ENCODE results near the gene SLC39A6. TPM values are rescaled to one million over a fixed set of nuclear protein-coding genes. Genes with fewer than 3 reads are reported as not detected.

SLC39A6 gene
- total RNA-seq, 2 experiments from 2014 or later: 23.9 to 28.6 TPM

DNA sequence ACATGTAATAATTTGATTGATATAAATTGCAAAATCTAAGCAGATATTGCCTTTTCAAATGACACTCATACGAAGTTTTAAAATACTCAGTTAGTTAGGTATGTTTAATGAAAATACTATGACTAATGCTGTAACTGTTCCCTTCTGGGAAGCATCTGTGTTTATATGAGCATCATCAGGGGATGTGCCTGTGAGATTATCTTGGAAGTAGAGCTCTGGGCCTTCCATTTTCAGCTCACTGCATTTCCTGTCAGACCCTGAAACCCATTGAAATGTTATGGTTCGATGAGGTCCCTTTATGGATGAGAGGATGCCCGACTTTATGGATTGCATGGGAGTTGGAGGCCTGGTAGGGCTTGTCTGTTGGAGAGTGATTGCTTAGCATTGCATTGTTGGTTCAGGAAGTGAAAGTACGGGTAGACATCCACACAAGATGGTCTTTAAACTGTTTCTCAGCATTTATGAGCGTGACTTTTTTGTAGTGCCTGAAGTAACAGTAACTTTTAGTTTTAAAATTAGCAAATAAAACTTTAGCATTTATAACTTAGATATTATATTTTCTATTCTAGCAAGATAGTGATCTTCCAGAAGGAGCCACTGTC, 29.2 kb upstream of the SLC39A6 start:
- DNase-seq (no peak), ATAC-seq (no peak)
- no peak overlapping the region for H3K4me3 Mint-ChIP-seq
- no peaks in the 10 kb centered on the region for H3K9me3 Mint-ChIP-seq (ENCODE audit: low read depth)
- POLR2A ChIA-PET: no interaction called here
- peaks cover 18% of the 10 kb centered on the region for H3K4me1 Mint-ChIP-seq
- no peaks in the 10 kb centered on the region for H3K27me3 Mint-ChIP-seq
- H3K27ac Mint-ChIP-seq: no peak overlapping the region
- intact Hi-C loops (cut with DNase I, micrococcal nuclease): no loop called here
- CTCF ChIA-PET: no interaction called here
- H3K36me3 Mint-ChIP-seq (ENCODE audit: low read depth): peaks cover 58% of the 10 kb centered on the region

DNA sequence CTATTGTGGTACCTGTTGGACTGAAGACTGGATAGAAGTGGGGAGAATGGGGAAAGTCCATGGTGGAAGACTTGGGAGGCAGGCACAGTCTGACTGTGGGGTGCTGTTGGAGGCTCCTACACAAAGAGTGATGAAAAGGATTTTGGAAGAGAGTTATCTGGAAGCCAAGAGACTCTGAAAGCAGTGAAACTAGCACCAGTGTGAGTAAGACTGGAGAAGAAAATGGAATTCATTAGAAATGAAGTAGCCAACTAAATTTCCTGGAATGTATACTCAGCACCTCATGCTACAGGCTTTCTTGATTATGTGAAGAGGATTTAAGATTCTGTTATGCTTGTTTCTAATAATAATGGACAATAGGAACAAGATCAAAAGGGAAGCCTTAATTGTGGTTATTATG, 28.3 kb upstream of the SLC39A6 start:
- no peaks in the 10 kb centered on the region for H3K9me3 Mint-ChIP-seq (ENCODE audit: low read depth)
- CTCF ChIA-PET: interaction anchor here (1.2 kb wide), 1 partner anchor 11 kb away, joined by 7 read pairs; no protein-coding TSS in a partner anchor
- H3K4me3 Mint-ChIP-seq: no peak overlapping the region
- H3K27me3 Mint-ChIP-seq: no peaks in the 10 kb centered on the region
- H3K27ac Mint-ChIP-seq: peak overlapping the region; percentile 63
- peaks cover 61% of the 10 kb centered on the region for H3K36me3 Mint-ChIP-seq (ENCODE audit: low read depth)
- POLR2A ChIA-PET: no interaction called here
- intact Hi-C loops (cut with DNase I, micrococcal nuclease): no loop called here
- ATAC-seq (no peak), DNase-seq (no peak)
- peaks cover 21% of the 10 kb centered on the region for H3K4me1 Mint-ChIP-seq

DNA sequence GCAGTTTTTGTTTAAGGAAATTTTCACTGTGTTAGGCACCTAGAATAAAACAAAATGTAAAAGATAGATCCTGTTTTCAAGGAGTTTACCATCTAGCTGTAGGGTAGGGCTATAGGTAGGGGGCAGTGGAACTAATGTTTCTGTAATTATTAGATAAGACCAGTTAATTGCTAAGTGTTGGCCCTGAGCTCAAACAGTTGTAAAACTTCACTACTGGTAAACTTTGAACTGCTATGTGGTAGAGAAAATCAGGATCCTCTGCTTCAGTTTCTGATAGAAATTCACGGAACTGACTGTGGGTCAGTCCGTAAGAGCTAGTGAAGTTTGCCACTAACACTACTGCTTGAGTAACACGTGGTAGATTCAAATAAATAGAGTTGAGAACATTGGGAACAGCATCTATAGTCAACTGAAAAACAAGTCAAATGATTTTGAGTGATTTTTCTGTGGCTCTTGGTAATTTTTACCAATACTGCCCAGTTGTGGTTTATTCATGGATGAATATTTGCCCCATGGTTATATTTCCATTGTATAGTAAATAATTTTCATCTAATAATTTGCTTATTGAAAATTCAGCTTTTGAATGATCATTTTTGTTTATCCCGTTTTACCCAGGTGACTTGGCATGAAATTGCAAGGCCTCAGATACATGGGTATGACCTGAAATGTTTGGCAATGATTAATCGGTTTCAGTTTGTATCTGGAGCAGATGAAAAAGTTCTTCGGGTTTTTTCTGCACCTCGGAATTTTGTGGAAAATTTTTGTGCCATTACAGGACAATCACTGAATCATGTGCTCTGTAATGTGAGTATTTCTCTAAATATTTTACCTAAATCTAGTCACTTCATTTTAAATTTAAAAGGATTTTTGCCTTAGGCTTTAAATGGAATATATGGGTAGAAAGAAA, 27.0 kb upstream of the SLC39A6 start:
- Mint-ChIP-seq H3K27ac (no peak overlapping the region), H3K4me3 (no peak overlapping the region), H3K36me3 (ENCODE audit: low read depth) (peaks cover 58% of the 10 kb centered on the region), H3K4me1 (peaks cover 19% of the 10 kb centered on the region), H3K9me3 (ENCODE audit: low read depth) (no peaks in the 10 kb centered on the region), H3K27me3 (no peaks in the 10 kb centered on the region)
- DNase-seq (no peak), ATAC-seq (no peak)
- intact Hi-C loops (cut with DNase I, micrococcal nuclease): no loop called here
- ChIA-PET POLR2A (no interaction called here), CTCF (interaction anchor here (0.6 to 1.5 kb wide), 6 partner anchors 10 to 651 kb away, joined by 3 to 7 read pairs (median 4); no protein-coding TSS in a partner anchor)

DNA sequence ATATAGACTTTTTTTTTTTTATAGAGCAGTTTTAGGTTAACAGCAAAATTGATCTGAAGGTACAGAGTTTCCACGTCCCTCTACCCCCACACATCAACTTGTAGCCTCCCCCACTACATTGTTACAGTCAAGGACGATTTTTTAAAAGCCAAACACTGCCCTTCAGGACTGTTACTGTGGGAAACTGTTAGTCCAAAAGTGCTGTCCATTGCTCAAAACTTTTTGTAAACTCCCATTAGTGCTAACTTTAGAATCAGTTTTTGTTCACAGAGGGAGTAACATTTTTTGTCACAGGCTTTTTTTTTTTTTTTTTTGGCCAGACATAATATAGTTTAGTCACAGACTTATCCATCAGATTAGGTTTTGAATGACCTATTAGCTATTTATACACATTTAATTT, 24.6 kb upstream of the SLC39A6 start:
- ChIA-PET POLR2A (interaction anchor here (0.7 kb wide), 1 partner anchor 132 kb away, joined by 7 read pairs; no protein-coding TSS in a partner anchor), CTCF (no interaction called here)
- ATAC-seq (no peak), DNase-seq (no peak)
- Mint-ChIP-seq H3K9me3 (ENCODE audit: low read depth) (no peaks in the 10 kb centered on the region), H3K4me3 (no peak overlapping the region), H3K27ac (no peak overlapping the region), H3K36me3 (ENCODE audit: low read depth) (peaks cover 62% of the 10 kb centered on the region), H3K4me1 (peaks cover 9% of the 10 kb centered on the region), H3K27me3 (no peaks in the 10 kb centered on the region)
- intact Hi-C loops (cut with DNase I, micrococcal nuclease): no loop called here

DNA sequence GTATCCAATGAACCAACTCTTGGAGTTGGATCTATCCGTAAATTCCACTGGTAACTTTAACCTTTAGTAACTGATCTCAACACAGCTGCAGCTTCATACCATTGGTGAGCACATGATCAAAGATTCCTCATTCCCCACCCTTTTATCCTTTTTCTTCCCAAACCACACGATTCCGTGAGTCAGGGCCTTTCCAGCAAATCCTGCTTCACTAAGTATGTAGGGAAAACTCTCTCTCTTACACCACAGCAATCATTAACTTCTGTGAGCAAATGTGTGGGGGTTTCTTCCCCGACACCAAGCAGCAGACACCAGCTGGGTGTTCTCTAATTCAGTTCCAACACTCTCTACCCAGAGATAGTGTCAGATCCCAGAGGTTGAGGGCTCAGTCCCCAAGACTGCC, 24.1 kb upstream of the SLC39A6 start:
- no peaks in the 10 kb centered on the region for H3K9me3 Mint-ChIP-seq (ENCODE audit: low read depth)
- no peak overlapping the region for H3K27ac Mint-ChIP-seq
- no peak overlapping the region for H3K4me3 Mint-ChIP-seq
- CTCF ChIA-PET: no interaction called here
- no peak for DNase-seq
- no peaks in the 10 kb centered on the region for H3K27me3 Mint-ChIP-seq
- peaks cover 62% of the 10 kb centered on the region for H3K36me3 Mint-ChIP-seq (ENCODE audit: low read depth)
- peaks cover 7% of the 10 kb centered on the region for H3K4me1 Mint-ChIP-seq
- intact Hi-C loops (cut with DNase I, micrococcal nuclease): no loop called here
- ATAC-seq: no peak
- POLR2A ChIA-PET: no interaction called here

DNA sequence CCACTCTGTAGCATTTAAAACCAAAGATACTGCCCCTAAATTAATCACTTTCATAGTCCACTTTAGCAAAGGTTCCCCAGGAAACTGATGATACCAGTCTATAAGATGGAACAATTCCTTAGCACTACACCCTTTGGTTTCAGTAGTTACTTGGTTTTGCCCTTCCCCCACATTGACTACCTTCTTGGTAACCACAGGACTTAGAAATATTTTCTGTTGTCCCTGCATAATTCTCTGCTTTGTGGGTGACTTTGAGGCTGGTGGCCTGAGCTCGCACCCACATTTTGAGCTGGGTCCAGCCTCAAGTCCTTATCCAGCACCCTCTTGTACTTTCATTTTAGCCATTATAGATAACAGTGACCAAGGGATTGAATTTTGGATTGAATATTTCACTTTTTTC, 23.6 kb upstream of the SLC39A6 start:
- Mint-ChIP-seq H3K4me3 (no peak overlapping the region), H3K27me3 (no peaks in the 10 kb centered on the region), H3K36me3 (ENCODE audit: low read depth) (peaks cover 64% of the 10 kb centered on the region), H3K4me1 (peaks cover 7% of the 10 kb centered on the region), H3K9me3 (ENCODE audit: low read depth) (no peaks in the 10 kb centered on the region), H3K27ac (no peak overlapping the region)
- no peak for DNase-seq
- no peak for ATAC-seq
- ChIA-PET POLR2A (no interaction called here), CTCF (no interaction called here)
- intact Hi-C loops (cut with DNase I, micrococcal nuclease): no loop called here

- intact Hi-C loops (cut with DNase I, micrococcal nuclease): no loop called here
- ATAC-seq: no peak
- Mint-ChIP-seq H3K9me3 (ENCODE audit: low read depth) (no peaks in the 10 kb centered on the region), H3K36me3 (ENCODE audit: low read depth) (peaks cover 70% of the 10 kb centered on the region), H3K27ac (no peak overlapping the region), H3K27me3 (no peaks in the 10 kb centered on the region), H3K4me3 (no peak overlapping the region), H3K4me1 (peaks cover 3% of the 10 kb centered on the region)
- CTCF ChIA-PET: interaction anchor here (1.1 to 1.4 kb wide), 3 partner anchors 10 to 54 kb away, joined by 3 to 4 read pairs (median 3); partner anchors contain the start of gene SLC39A6
- POLR2A ChIA-PET: no interaction called here
- DNase-seq: no peak
Measured at GRCh38 chr18:36149514-36150289, 20.6 kb upstream of the SLC39A6 start.

- DNase-seq (no peak), ATAC-seq (no peak)
- H3K4me3 Mint-ChIP-seq: no peak overlapping the region
- intact Hi-C loops (cut with DNase I, micrococcal nuclease): no loop called here
- ChIA-PET POLR2A (interaction anchor here (0.7 kb wide), 1 partner anchor 67 kb away, joined by 3 read pairs; no protein-coding TSS in a partner anchor), CTCF (interaction anchor here (1.2 to 1.8 kb wide), 3 partner anchors 21 to 48 kb away, joined by 4 to 5 read pairs (median 5); no protein-coding TSS in a partner anchor)
- no peak overlapping the region for H3K27ac Mint-ChIP-seq
- H3K36me3 Mint-ChIP-seq (ENCODE audit: low read depth): peaks cover 51% of the 10 kb centered on the region
- no peaks in the 10 kb centered on the region for H3K9me3 Mint-ChIP-seq (ENCODE audit: low read depth)
- H3K4me1 Mint-ChIP-seq: peaks cover 7% of the 10 kb centered on the region
- H3K27me3 Mint-ChIP-seq: no peaks in the 10 kb centered on the region
Measured at GRCh38 chr18:36143391-36143790, 14.3 kb upstream of the SLC39A6 start.

GRCh38 chr18:36142751-36143150, 13.6 kb upstream of the SLC39A6 start:
- Mint-ChIP-seq H3K36me3 (ENCODE audit: low read depth) (peaks cover 52% of the 10 kb centered on the region), H3K27me3 (no peaks in the 10 kb centered on the region), H3K27ac (no peak overlapping the region), H3K4me3 (no peak overlapping the region), H3K4me1 (peaks cover 7% of the 10 kb centered on the region), H3K9me3 (ENCODE audit: low read depth) (no peaks in the 10 kb centered on the region)
- POLR2A ChIA-PET: interaction anchor here (0.8 kb wide), 1 partner anchor 13 kb away, joined by 7 read pairs; the partner anchor contains the start of gene ELP2
- peak; percentile 64 for ATAC-seq
- CTCF ChIA-PET: interaction anchor here (0.7 to 1.8 kb wide), 4 partner anchors 14 to 47 kb away, joined by 3 to 5 read pairs (median 4); no protein-coding TSS in a partner anchor
- no peak for DNase-seq
- intact Hi-C loops (cut with DNase I, micrococcal nuclease): no loop called here

DNA sequence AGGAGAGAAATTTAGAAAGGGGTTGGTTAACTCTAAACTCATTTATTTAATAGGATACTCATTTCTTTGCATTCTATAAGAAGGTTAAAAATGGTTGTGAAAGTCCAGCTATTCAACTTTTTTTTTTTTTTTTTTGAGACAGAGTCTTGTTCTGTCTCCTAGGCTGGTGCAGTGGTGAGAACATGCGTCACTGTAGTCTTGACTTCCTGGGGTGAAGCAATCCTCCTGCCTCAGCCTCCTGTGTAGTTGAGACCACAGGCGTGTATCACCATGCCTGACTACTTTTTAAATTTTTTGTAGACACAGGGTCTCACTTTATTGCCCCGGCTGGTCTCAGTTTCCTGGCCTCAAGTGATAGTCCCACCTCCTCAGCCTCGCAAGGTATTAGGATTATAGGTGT, 12.4 kb upstream of the SLC39A6 start:
- Mint-ChIP-seq H3K27ac (no peak overlapping the region), H3K4me3 (no peak overlapping the region), H3K9me3 (ENCODE audit: low read depth) (no peaks in the 10 kb centered on the region), H3K4me1 (peaks cover 7% of the 10 kb centered on the region), H3K27me3 (no peaks in the 10 kb centered on the region), H3K36me3 (ENCODE audit: low read depth) (peaks cover 48% of the 10 kb centered on the region)
- ChIA-PET POLR2A (no interaction called here), CTCF (no interaction called here)
- intact Hi-C loops (cut with DNase I, micrococcal nuclease): no loop called here
- peak; percentile 70 for ATAC-seq
- DNase-seq: peak; percentile 26

GRCh38 chr18:36139245-36139644, 10.1 kb upstream of the SLC39A6 start:
- ChIA-PET POLR2A (interaction anchor here (0.6 kb wide), 2 partner anchors 16 to 147 kb away, joined by 3 to 8 read pairs; no protein-coding TSS in a partner anchor), CTCF (interaction anchor here (0.6 to 1.1 kb wide), 4 partner anchors 10 to 763 kb away, joined by 3 read pairs; partner anchors contain the start of gene SLC39A6)
- Mint-ChIP-seq H3K4me1 (peaks cover 11% of the 10 kb centered on the region), H3K9me3 (ENCODE audit: low read depth) (no peaks in the 10 kb centered on the region), H3K27me3 (no peaks in the 10 kb centered on the region), H3K27ac (no peak overlapping the region), H3K36me3 (ENCODE audit: low read depth) (peaks cover 36% of the 10 kb centered on the region), H3K4me3 (no peak overlapping the region)
- no peak for ATAC-seq
- intact Hi-C loops (cut with DNase I, micrococcal nuclease): loop anchor here in 1 of 2 experiments (10.0 kb wide), 1 partner anchor 124 kb away; no protein-coding TSS in a partner anchor
- no peak for DNase-seq
